Memory B cell (primary cell): ENCODE results near the gene MRPS34.

Experiments
- ATAC-seq: fragments of 150-1000 bp; cut with Tn5 transposase; 2 replicates; pipeline ENCODE4 v1.10.0; 2021; ENCODE audit warnings: low read depth, mild to moderate bottlenecking, moderate library complexity
- DNase-seq, 2 donors: peaks; one replicate each; pipeline ENCODE4 v3.0.0; 2022; ENCODE audit warnings: low spot score in 2 of 2
- H3K27ac Mint-ChIP-seq: one replicate; pipeline ENCODE4 v1.8.0; 2022; ENCODE audit warnings: mild to moderate bottlenecking, moderate library complexity, mixed read lengths
- H3K27me3 Mint-ChIP-seq: one replicate; pipeline ENCODE4 v1.8.0; 2022; ENCODE audit warnings: mixed read lengths
- H3K36me3 Mint-ChIP-seq: one replicate; pipeline ENCODE4 v1.8.0; 2022; ENCODE audit warnings: mild to moderate bottlenecking, mixed read lengths
- H3K4me1 Mint-ChIP-seq: one replicate; pipeline ENCODE4 v1.8.0; 2022; ENCODE audit warnings: mixed read lengths
- H3K4me3 Mint-ChIP-seq: one replicate; pipeline ENCODE4 v1.8.0; 2022; ENCODE audit warnings: mild to moderate bottlenecking, moderate library complexity, mixed read lengths
- H3K9me3 Mint-ChIP-seq: one replicate; pipeline ENCODE4 v1.8.0; 2022; ENCODE audit warnings: mixed read lengths

The MRPS34 gene

GRCh38 chr16:1765826-1766225 lies 7.1 kb downstream of the MRPS34 start:
- ATAC-seq (no peak), DNase-seq (no peak)
- Mint-ChIP-seq H3K4me1 (peaks cover 2% of the 10 kb centered on the region), H3K9me3 (no peaks in the 10 kb centered on the region), H3K27me3 (no peaks in the 10 kb centered on the region), H3K27ac (no peak overlapping the region), H3K4me3 (no peak overlapping the region), H3K36me3 (peaks cover 16% of the 10 kb centered on the region)

GRCh38 chr16:1764971-1765370 lies 8.0 kb downstream of the MRPS34 start:
- H3K27ac Mint-ChIP-seq: no peak overlapping the region
- H3K9me3 Mint-ChIP-seq: no peaks in the 10 kb centered on the region
- H3K4me3 Mint-ChIP-seq: no peak overlapping the region
- peaks cover 15% of the 10 kb centered on the region for H3K36me3 Mint-ChIP-seq
- H3K27me3 Mint-ChIP-seq: no peaks in the 10 kb centered on the region
- DNase-seq (no peak), ATAC-seq (no peak)
- H3K4me1 Mint-ChIP-seq: peaks cover under 1% of the 10 kb centered on the region

GRCh38 chr16:1763521-1764511 lies 9.1 kb downstream of the MRPS34 start:
- Mint-ChIP-seq H3K27ac (no peak overlapping the region), H3K27me3 (no peaks in the 10 kb centered on the region), H3K4me3 (no peak overlapping the region), H3K4me1 (no peaks in the 10 kb centered on the region), H3K9me3 (no peaks in the 10 kb centered on the region), H3K36me3 (peaks cover 15% of the 10 kb centered on the region)
- DNase-seq (no peak), ATAC-seq (no peak)

- Mint-ChIP-seq H3K4me3 (no peak overlapping the region), H3K36me3 (peaks cover 11% of the 10 kb centered on the region), H3K9me3 (no peaks in the 10 kb centered on the region), H3K27ac (no peak overlapping the region), H3K27me3 (no peaks in the 10 kb centered on the region), H3K4me1 (no peaks in the 10 kb centered on the region)
- DNase-seq (no peak), ATAC-seq (no peak)
These were observed 9.9 kb downstream of the MRPS34 start for GRCh38 chr16:1762879-1763520.

GRCh38 chr16:1762196-1762878 lies 10.6 kb downstream of the MRPS34 start:
- Mint-ChIP-seq H3K4me3 (no peak overlapping the region), H3K9me3 (no peaks in the 10 kb centered on the region), H3K27me3 (no peaks in the 10 kb centered on the region), H3K36me3 (peaks cover 11% of the 10 kb centered on the region), H3K4me1 (no peaks in the 10 kb centered on the region), H3K27ac (no peak overlapping the region)
- DNase-seq (no peak), ATAC-seq (no peak)

- Mint-ChIP-seq H3K9me3 (no peaks in the 10 kb centered on the region), H3K36me3 (peaks cover 9% of the 10 kb centered on the region), H3K4me3 (no peak overlapping the region), H3K4me1 (no peaks in the 10 kb centered on the region), H3K27ac (no peak overlapping the region), H3K27me3 (no peaks in the 10 kb centered on the region)
- ATAC-seq (no peak), DNase-seq (no peak)
These were observed 11.2 kb downstream of the MRPS34 start for GRCh38 chr16:1761751-1762150.

GRCh38 chr16:1760911-1761310 lies 12.0 kb downstream of the MRPS34 start:
- H3K4me3 Mint-ChIP-seq: no peak overlapping the region
- H3K9me3 Mint-ChIP-seq: no peaks in the 10 kb centered on the region
- H3K27ac Mint-ChIP-seq: no peak overlapping the region
- ATAC-seq: no peak
- peaks cover 10% of the 10 kb centered on the region for H3K36me3 Mint-ChIP-seq
- no peak for DNase-seq
- no peaks in the 10 kb centered on the region for H3K4me1 Mint-ChIP-seq
- no peaks in the 10 kb centered on the region for H3K27me3 Mint-ChIP-seq

- DNase-seq: no peak
- no peaks in the 10 kb centered on the region for H3K27me3 Mint-ChIP-seq
- peaks cover 16% of the 10 kb centered on the region for H3K36me3 Mint-ChIP-seq
- no peak overlapping the region for H3K4me3 Mint-ChIP-seq
- no peaks in the 10 kb centered on the region for H3K4me1 Mint-ChIP-seq
- no peak overlapping the region for H3K27ac Mint-ChIP-seq
- no peak for ATAC-seq
- H3K9me3 Mint-ChIP-seq: no peaks in the 10 kb centered on the region
These were observed 13.4 kb downstream of the MRPS34 start for GRCh38 chr16:1759511-1759910.

- Mint-ChIP-seq H3K9me3 (no peaks in the 10 kb centered on the region), H3K36me3 (peaks cover 16% of the 10 kb centered on the region), H3K4me1 (no peaks in the 10 kb centered on the region), H3K27ac (no peak overlapping the region), H3K27me3 (no peaks in the 10 kb centered on the region), H3K4me3 (no peak overlapping the region)
- DNase-seq (no peak), ATAC-seq (no peak)
These were observed 14.0 kb downstream of the MRPS34 start for GRCh38 chr16:1758923-1759322.

GRCh38 chr16:1757714-1758461 lies 15.0 kb downstream of the MRPS34 start:
- H3K36me3 Mint-ChIP-seq: peaks cover 16% of the 10 kb centered on the region

GRCh38 chr16:1754204-1754603 lies 18.7 kb downstream of the MRPS34 start:
- Mint-ChIP-seq H3K4me3 (no peak overlapping the region), H3K36me3 (peaks cover 12% of the 10 kb centered on the region), H3K27me3 (no peaks in the 10 kb centered on the region), H3K4me1 (no peaks in the 10 kb centered on the region), H3K9me3 (no peaks in the 10 kb centered on the region), H3K27ac (no peak overlapping the region)
- no peak for DNase-seq
- no peak for ATAC-seq

More at GRCh38 chr16:1757714-1758461, 15.0 kb downstream of the MRPS34 start:
- Mint-ChIP-seq H3K27ac (no peak overlapping the region), H3K4me1 (no peaks in the 10 kb centered on the region), H3K4me3 (no peak overlapping the region), H3K9me3 (no peaks in the 10 kb centered on the region), H3K27me3 (no peaks in the 10 kb centered on the region)
- DNase-seq (no peak), ATAC-seq (no peak)

GRCh38 chr16:1752853-1753252 lies 20.1 kb downstream of the MRPS34 start:
- peaks cover 15% of the 10 kb centered on the region for H3K36me3 Mint-ChIP-seq
- H3K27me3 Mint-ChIP-seq: no peaks in the 10 kb centered on the region
- no peak overlapping the region for H3K4me3 Mint-ChIP-seq
- no peak for ATAC-seq
- DNase-seq: no peak
- no peak overlapping the region for H3K27ac Mint-ChIP-seq
- no peaks in the 10 kb centered on the region for H3K4me1 Mint-ChIP-seq
- no peaks in the 10 kb centered on the region for H3K9me3 Mint-ChIP-seq

- no peak for DNase-seq
- Mint-ChIP-seq H3K36me3 (peaks cover 18% of the 10 kb centered on the region), H3K9me3 (no peaks in the 10 kb centered on the region)
These were observed 21.0 kb downstream of the MRPS34 start for GRCh38 chr16:1751946-1752345.

More at GRCh38 chr16:1751946-1752345, 21.0 kb downstream of the MRPS34 start:
- Mint-ChIP-seq H3K4me3 (no peak overlapping the region), H3K4me1 (no peaks in the 10 kb centered on the region), H3K27me3 (no peaks in the 10 kb centered on the region), H3K27ac (no peak overlapping the region)
- ATAC-seq: no peak
